Cardiac muscle cell (in vitro differentiated cells and primary cell): Measurements from ENCODE around the gene TPP2. TPM values are rescaled to one million over a fixed set of nuclear protein-coding genes. Genes with fewer than 3 reads are reported as not detected.

Experiments used
- DNase-seq, 2 donors: peaks; one replicate each; pipeline versions ENCODE4 v3.0.0 to v3.0.0-alpha.2; 2010 to 2017; ENCODE audit warnings: low read depth in 1 of 2, low spot score in 1 of 2
- H3K27ac ChIP-seq: fragments of 200-600 bp; sonication (generic); 2 replicates; pipeline ENCODE4 v1.5.1; 2016
- H3K27me3 ChIP-seq: fragments of 200-600 bp; sonication (generic); 2 replicates; pipeline ENCODE4 v1.6.0; 2016; ENCODE audit warnings: control low read depth
- H3K36me3 ChIP-seq: fragments of 200-600 bp; sonication (generic); 2 replicates; pipeline ENCODE4 v1.5.1; 2016; ENCODE audit warnings: control low read depth
- H3K4me1 ChIP-seq: fragments of 200-600 bp; sonication (generic); 2 replicates; pipeline ENCODE4 v1.8.1; 2017; ENCODE audit warnings: low read depth, mild to moderate bottlenecking, mixed run types
- H3K4me3 ChIP-seq: fragments of 200-600 bp; sonication (generic); 2 replicates; pipeline ENCODE4 v1.5.1; 2016; ENCODE audit warnings: mild to moderate bottlenecking
- H3K9me3 ChIP-seq: fragments of 200-600 bp; sonication (generic); 2 replicates; pipeline ENCODE4 v1.5.1; 2017; ENCODE audit warnings: low read depth, mild to moderate bottlenecking, control low read depth
- polyA plus RNA-seq: library from polyadenylated mRNA; unstranded; fragments of >200 nt; fragmentation: Nextera tagmentation; extraction: Ambion mirVana; gene quantifications from 2 replicates; pipeline ENCODE4 v1.2.1, GENCODE V29; 2016
- total RNA-seq: library from RNA; depleted of rRNA; stranded (reverse); fragments of >200 nt; gene quantifications from 2 replicates; pipeline ENCODE4 v1.2.3, GENCODE V29; 2016
- TF ChIP-seq, protein P1 (sequence below): IDR thresholded peaks from 2 replicates; pipeline ENCODE4 v1.5.1; 2012; ENCODE audit warnings: low read depth, mild to moderate bottlenecking, low read length

Gene TPP2
- total and polyA plus RNA-seq, 2 experiments from 2014 or later: 19.3 to 30.6 TPM

DNA sequence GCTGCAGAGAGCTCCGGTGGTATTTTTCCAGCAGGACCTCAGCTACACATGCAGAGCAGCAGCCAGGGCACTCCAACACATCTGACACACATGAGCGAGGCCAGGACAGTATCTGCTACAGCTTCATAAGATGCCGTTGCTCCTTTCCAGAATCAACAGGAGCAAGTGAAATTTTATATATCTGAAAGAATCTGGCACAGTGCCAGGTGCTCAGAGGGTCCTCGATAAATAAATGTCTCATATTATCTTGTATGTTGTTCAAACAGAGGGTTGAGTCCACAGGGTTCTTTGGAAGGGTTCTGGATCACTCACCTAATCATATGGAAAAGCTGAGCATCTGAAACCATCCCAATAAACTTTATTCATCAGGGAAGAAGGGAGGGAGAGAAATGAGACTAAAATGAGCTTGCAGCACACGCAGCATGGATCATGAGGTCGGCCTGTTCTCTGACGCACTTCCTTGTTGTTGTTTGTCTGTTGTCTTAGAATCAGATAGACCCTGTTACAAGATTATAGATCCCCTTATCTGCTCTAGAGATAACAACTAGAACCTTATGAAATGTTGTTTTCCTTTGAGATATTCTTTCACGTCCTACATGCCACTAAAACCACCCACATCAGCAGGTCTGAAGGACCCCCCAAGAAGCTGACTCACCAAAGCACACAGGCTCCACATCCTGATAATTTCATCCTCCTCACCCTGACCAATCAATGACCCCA, 101.3 kb downstream of the TPP2 start:
- Histone ChIP-seq H3K4me3 (no peak overlapping the region), H3K27me3 (no peaks in the 10 kb centered on the region), H3K36me3 (no peaks in the 10 kb centered on the region), H3K27ac (no peak overlapping the region), H3K4me1 (peaks cover 7% of the 10 kb centered on the region), H3K9me3 (no peaks in the 10 kb centered on the region)
- TF ChIP-seq, protein P1, sequence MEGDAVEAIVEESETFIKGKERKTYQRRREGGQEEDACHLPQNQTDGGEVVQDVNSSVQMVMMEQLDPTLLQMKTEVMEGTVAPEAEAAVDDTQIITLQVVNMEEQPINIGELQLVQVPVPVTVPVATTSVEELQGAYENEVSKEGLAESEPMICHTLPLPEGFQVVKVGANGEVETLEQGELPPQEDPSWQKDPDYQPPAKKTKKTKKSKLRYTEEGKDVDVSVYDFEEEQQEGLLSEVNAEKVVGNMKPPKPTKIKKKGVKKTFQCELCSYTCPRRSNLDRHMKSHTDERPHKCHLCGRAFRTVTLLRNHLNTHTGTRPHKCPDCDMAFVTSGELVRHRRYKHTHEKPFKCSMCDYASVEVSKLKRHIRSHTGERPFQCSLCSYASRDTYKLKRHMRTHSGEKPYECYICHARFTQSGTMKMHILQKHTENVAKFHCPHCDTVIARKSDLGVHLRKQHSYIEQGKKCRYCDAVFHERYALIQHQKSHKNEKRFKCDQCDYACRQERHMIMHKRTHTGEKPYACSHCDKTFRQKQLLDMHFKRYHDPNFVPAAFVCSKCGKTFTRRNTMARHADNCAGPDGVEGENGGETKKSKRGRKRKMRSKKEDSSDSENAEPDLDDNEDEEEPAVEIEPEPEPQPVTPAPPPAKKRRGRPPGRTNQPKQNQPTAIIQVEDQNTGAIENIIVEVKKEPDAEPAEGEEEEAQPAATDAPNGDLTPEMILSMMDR: no peak
- no peak for DNase-seq

DNA sequence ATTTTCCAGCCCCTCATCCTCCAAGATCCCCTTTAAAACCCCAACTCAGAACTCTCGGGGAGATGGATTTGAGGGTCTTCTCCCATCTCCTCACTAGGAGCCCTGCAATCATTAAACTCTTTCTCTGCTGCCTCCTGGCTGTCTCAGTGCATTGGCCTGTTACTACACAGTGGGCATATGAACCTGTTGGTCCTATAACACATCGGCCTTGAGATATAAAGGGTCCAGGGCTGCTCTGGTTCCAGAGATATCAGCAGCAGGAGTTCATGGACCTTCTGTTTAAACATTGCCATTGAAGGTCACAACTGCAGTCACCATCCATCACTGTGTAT, 101.8 kb downstream of the TPP2 start:
- Histone ChIP-seq H3K9me3 (no peaks in the 10 kb centered on the region), H3K27ac (no peak overlapping the region), H3K27me3 (no peaks in the 10 kb centered on the region), H3K4me1 (peaks cover 7% of the 10 kb centered on the region), H3K36me3 (no peaks in the 10 kb centered on the region), H3K4me3 (no peak overlapping the region)
- DNase-seq: no peak
- TF ChIP-seq, protein P1: no peak

DNA sequence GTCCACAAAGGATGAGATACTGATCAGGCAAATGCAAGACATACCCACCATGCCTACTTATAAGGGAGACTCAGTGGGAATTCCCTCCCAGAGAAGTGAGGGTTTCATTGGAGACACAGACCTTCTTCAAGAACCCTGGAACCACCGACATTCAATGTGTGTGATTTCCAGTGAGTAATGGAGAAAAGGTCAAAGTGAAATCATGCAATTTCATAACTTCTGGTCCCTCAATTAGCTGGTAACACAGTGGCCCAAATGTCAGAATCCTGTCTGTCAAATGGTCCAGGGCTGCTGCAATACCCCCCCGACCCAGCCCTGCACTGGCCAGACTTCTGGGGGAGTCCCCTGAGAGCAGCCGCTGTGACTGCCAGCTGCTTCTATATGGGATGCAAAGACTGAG, 102.7 kb downstream of the TPP2 start:
- TF ChIP-seq, protein P1: no peak

DNA sequence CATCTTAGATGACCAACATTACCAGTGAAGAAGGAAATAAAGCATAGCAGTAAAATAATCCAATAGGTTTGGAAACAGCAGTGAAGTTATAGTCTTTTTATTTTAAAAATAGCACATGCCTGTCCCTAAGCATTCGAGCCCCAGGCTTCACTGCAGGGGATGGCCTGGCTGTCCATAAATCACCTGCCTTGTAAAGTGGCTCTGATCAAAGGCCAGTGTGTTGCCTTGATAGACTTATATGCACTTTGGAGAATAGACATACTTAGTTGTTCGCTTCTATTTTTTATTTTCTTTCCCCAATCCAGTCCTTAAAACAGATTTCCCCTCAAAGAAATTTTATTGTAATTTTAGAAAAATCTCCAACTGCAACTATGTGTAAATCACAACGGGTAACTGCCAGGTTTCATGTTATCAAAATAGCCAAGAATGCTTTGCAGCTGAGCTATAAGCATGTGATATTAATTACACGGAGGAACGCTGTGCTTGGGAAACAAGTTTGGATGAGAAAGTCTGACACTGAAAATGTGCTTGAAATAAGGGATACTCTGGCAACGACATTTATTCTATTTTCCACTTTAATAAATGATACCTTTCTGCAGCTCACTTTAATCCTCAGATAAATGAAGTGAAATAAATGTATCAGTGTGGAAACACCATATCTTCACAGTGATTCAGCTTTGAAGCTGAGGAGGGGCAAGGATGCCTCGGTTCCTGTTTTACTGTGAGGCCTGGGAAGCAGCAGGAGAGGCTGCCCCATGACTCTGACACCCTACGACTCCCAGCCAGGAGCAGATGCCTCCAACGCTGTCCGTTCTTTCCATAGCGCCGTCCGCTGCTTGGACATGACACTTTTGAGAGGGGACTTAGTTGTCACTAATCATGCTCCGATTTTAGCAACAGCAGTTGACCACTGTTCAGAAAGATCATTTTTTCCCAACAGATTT, 103.6 kb downstream of the TPP2 start:
- Histone ChIP-seq H3K27me3 (no peaks in the 10 kb centered on the region), H3K27ac (no peak overlapping the region), H3K4me3 (no peak overlapping the region), H3K4me1 (peaks cover 7% of the 10 kb centered on the region), H3K9me3 (no peaks in the 10 kb centered on the region), H3K36me3 (no peaks in the 10 kb centered on the region)
- peak in 1 of 2 donors; percentile 27 for DNase-seq
- TF ChIP-seq, protein P1: no peak

More for the DNA sequence above, 102.7 kb downstream of the TPP2 start:
- Histone ChIP-seq H3K27ac (no peak overlapping the region), H3K27me3 (no peaks in the 10 kb centered on the region), H3K4me3 (no peak overlapping the region), H3K4me1 (peaks cover 7% of the 10 kb centered on the region), H3K9me3 (no peaks in the 10 kb centered on the region), H3K36me3 (no peaks in the 10 kb centered on the region)
- no peak for DNase-seq

DNA sequence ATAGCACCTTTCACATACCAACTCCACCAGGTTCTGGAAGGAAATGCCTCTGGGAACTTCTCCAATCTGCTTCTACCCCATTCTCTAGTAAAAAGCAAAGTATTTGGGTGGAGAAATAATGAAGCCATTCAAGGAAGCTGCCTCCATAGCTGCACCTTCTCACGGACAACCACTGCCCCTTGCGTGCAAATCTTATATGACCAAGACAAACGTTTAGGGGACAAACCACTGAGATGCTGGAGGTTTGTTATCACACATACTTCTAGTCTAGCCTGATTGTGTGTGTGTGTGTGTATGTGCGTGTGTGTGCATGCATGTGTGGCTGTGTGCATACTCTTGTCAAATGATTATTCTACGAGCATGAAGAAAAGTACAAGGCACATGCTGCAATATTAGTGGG, 104.5 kb downstream of the TPP2 start:
- Histone ChIP-seq H3K4me3 (no peak overlapping the region), H3K27ac (no peak overlapping the region), H3K9me3 (no peaks in the 10 kb centered on the region), H3K36me3 (no peaks in the 10 kb centered on the region), H3K27me3 (no peaks in the 10 kb centered on the region), H3K4me1 (peaks cover 7% of the 10 kb centered on the region)
- TF ChIP-seq, protein P1: no peak
- no peak for DNase-seq
